ENCODE data around the gene PGC. TPM values are rescaled to one million over a fixed set of nuclear protein-coding genes. Genes with fewer than 3 reads are reported as not detected.

The PGC gene
- total and polyA plus RNA-seq, 12 donors: 0.58 to 2.0 TPM; not detected in 10

GRCh38 chr6:41777551-41778285 lies 30.5 kb upstream of the PGC start:
- Histone ChIP-seq H3K9me3 (no peaks in the 10 kb centered on the region), H3K4me3 (no peak overlapping the region), H3K4me1 (peaks cover 11 to 45% (median 25%) of the 10 kb centered on the region in 9 donors), H3K27ac (peak overlapping the region in 1 of 10 donors; percentile 36), H3K27me3 (no peaks in the 10 kb centered on the region), H3K36me3 (peaks cover 0 to 47% (median 19%) of the 10 kb centered on the region in 9 donors)
- intact Hi-C loops (cut with DNase I): loop anchor here in 8 of 10 donors (5.0 to 10.0 kb wide), 10 partner anchors 40 to 413 kb away; partner anchors contain the start of genes TFEB (in 3 of the 8) and GUCA1A (in 1 of the 8)
- ATAC-seq (no peak), DNase-seq (no peak)
- TF ChIP-seq CTCF (IDR thresholded peaks at IDR 0.05): no peak
- 83 to 92% methylated on average over 5 of the region's 5 CpGs for WGBS, 2 donors

GRCh38 chr6:41775293-41775882 lies 28.2 kb upstream of the PGC start:
- 86 to 93% methylated on average over 13 of the region's 13 CpGs for WGBS, 2 donors
- H3K27ac ChIP-seq: no peak overlapping the region
- TF ChIP-seq CTCF (IDR thresholded peaks at IDR 0.05): no peak
- H3K9me3 ChIP-seq: no peaks in the 10 kb centered on the region
- peaks cover 0 to 70% (median 33%) of the 10 kb centered on the region in 9 donors for H3K36me3 ChIP-seq
- H3K4me3 ChIP-seq: no peak overlapping the region
- H3K27me3 ChIP-seq: no peaks in the 10 kb centered on the region
- DNase-seq: no peak
- peaks cover 6 to 34% (median 11%) of the 10 kb centered on the region in 9 donors for H3K4me1 ChIP-seq
- intact Hi-C loops (cut with DNase I): loop anchor here in 8 of 10 donors (5.0 to 10.0 kb wide), 10 partner anchors 38 to 411 kb away; partner anchors contain the start of genes TFEB (in 3 of the 8) and GUCA1A (in 1 of the 8)
- ATAC-seq: no peak

GRCh38 chr6:41774841-41775240 lies 27.6 kb upstream of the PGC start:
- intact Hi-C loops (cut with DNase I): loop anchor here in 8 of 10 donors (5.0 to 10.0 kb wide), 10 partner anchors 38 to 410 kb away; partner anchors contain the start of genes TFEB (in 3 of the 8) and GUCA1A (in 1 of the 8)
- H3K27ac ChIP-seq: no peak overlapping the region
- WGBS, 2 donors: 85 to 93% methylated on average over 3 of the region's 3 CpGs
- peaks cover 0 to 76% (median 33%) of the 10 kb centered on the region in 9 donors for H3K36me3 ChIP-seq
- no peak for TF ChIP-seq CTCF (IDR thresholded peaks at IDR 0.05)
- H3K9me3 ChIP-seq: no peaks in the 10 kb centered on the region
- ATAC-seq: no peak
- H3K4me3 ChIP-seq: no peak overlapping the region
- no peaks in the 10 kb centered on the region for H3K27me3 ChIP-seq
- peaks cover 6 to 34% (median 11%) of the 10 kb centered on the region in 9 donors for H3K4me1 ChIP-seq
- no peak for DNase-seq
